SK-N-SH treated with all-trans-retinoic acid at 6 μM for 48 hours (cell line): ENCODE data around the gene S100A6.

Experiments
- ARNTL ChIP-seq: fragments of 450-650 bp; formaldehyde crosslinking; IDR thresholded peaks from 2 replicates; pipeline ENCODE4 v1.5.0; 2020; ENCODE audit warnings: low read depth, mild to moderate bottlenecking, moderate library complexity, borderline replicate concordance
- GLIS3 ChIP-seq: fragments of 250-450 bp; sonication (Bioruptor Pico); IDR thresholded peaks from 2 replicates; pipeline ENCODE4 v1.5.0; 2020; ENCODE audit warnings: mild to moderate bottlenecking, moderate library complexity
- ISL1 ChIP-seq: fragments of 250-450 bp; sonication (Bioruptor Pico); IDR thresholded peaks from 2 replicates; pipeline ENCODE4 v2.1.2; 2022; ENCODE audit warnings: mild to moderate bottlenecking, moderate library complexity
- RARB ChIP-seq: fragments of 250-450 bp; sonication (Bioruptor Pico); IDR thresholded peaks from 2 replicates; pipeline ENCODE4 v1.8.0; 2021; ENCODE audit warnings: mild to moderate bottlenecking, moderate library complexity
- TOX ChIP-seq: fragments of 250-450 bp; sonication (Bioruptor Pico); IDR thresholded peaks from 2 replicates; pipeline ENCODE4 v1.8.0; 2021; ENCODE audit warnings: mild to moderate bottlenecking, moderate library complexity, borderline replicate concordance
- ZC3H10 ChIP-seq: fragments of 250-450 bp; sonication (Bioruptor Pico); IDR thresholded peaks from 2 replicates; pipeline ENCODE4 v1.5.1; 2021; ENCODE audit warnings: mild to moderate bottlenecking, moderate library complexity
- ZFP3 ChIP-seq: fragments of 250-450 bp; sonication (Bioruptor Pico); IDR thresholded peaks from 2 replicates; pipeline ENCODE4 v1.5.0; 2020; ENCODE audit warnings: mild to moderate bottlenecking, moderate library complexity
- ZFP30 ChIP-seq: fragments of 450-650 bp; formaldehyde crosslinking; IDR thresholded peaks from 2 replicates; pipeline ENCODE4 v1.5.0; 2022; ENCODE audit warnings: mild to moderate bottlenecking, moderate library complexity
- ZNF565 ChIP-seq: fragments of 450-650 bp; formaldehyde crosslinking; conservative IDR thresholded peaks from 2 replicates; pipeline ENCODE4 v1.5.0; 2020; ENCODE audit warnings: low read depth, mild to moderate bottlenecking, moderate library complexity
- TF ChIP-seq, protein P1 (sequence below): fragments of 250-450 bp; sonication (Bioruptor Pico); IDR thresholded peaks from 2 replicates; pipeline ENCODE4 v1.5.1; 2021; ENCODE audit warnings: mild to moderate bottlenecking, moderate library complexity
- TF ChIP-seq, protein P2 (sequence below): fragments of 250-450 bp; sonication (Bioruptor Pico); IDR thresholded peaks from 2 replicates; pipeline ENCODE4 v1.8.0; 2020; ENCODE audit warnings: mild to moderate bottlenecking, moderate library complexity, borderline replicate concordance
- TF ChIP-seq, protein P3 (sequence below): fragments of 250-450 bp; sonication (Bioruptor Pico); IDR thresholded peaks from 2 replicates; pipeline ENCODE4 v1.5.1; 2020; ENCODE audit warnings: low read depth, mild to moderate bottlenecking, moderate library complexity

DNA sequence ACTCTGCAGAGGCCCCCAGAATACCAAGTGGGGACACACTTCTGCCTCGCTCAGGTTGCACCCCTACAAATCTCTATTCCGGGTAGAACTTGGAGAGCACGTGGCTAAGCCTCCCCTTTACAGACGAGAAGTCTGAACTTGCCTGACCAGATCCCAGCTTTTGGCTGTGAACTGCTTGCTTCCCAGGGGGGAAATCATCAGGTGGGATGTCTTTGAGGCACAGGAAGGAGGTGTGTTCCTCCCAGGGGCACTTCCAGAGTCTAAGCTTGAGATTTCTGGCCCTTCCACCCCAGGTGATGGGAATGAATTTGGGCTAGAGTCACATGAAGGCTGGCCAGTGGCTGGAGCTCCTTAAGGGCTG lies 14.6 kb upstream of the S100A6 start:
- TF ChIP-seq, protein P1, sequence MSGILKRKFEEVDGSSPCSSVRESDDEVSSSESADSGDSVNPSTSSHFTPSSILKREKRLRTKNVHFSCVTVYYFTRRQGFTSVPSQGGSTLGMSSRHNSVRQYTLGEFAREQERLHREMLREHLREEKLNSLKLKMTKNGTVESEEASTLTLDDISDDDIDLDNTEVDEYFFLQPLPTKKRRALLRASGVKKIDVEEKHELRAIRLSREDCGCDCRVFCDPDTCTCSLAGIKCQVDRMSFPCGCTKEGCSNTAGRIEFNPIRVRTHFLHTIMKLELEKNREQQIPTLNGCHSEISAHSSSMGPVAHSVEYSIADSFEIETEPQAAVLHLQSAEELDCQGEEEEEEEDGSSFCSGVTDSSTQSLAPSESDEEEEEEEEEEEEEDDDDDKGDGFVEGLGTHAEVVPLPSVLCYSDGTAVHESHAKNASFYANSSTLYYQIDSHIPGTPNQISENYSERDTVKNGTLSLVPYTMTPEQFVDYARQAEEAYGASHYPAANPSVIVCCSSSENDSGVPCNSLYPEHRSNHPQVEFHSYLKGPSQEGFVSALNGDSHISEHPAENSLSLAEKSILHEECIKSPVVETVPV (CRISPR knock-in tag), result no peak
- TF ChIP-seq RARB (CRISPR knock-in tag), result no peak
- no peak for TF ChIP-seq ISL1
- TF ChIP-seq ZFP30 (CRISPR knock-in tag), result no peak
- TF ChIP-seq ZNF565 (CRISPR knock-in tag), result no peak
- TF ChIP-seq ZFP3 (CRISPR knock-in tag), result no peak
- TF ChIP-seq, protein P2, sequence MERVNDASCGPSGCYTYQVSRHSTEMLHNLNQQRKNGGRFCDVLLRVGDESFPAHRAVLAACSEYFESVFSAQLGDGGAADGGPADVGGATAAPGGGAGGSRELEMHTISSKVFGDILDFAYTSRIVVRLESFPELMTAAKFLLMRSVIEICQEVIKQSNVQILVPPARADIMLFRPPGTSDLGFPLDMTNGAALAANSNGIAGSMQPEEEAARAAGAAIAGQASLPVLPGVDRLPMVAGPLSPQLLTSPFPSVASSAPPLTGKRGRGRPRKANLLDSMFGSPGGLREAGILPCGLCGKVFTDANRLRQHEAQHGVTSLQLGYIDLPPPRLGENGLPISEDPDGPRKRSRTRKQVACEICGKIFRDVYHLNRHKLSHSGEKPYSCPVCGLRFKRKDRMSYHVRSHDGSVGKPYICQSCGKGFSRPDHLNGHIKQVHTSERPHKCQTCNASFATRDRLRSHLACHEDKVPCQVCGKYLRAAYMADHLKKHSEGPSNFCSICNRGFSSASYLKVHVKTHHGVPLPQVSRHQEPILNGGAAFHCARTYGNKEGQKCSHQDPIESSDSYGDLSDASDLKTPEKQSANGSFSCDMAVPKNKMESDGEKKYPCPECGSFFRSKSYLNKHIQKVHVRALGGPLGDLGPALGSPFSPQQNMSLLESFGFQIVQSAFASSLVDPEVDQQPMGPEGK (CRISPR knock-in tag), result no peak
- TF ChIP-seq GLIS3 (CRISPR knock-in tag), result no peak
- TF ChIP-seq ARNTL, result no peak
- TF ChIP-seq, protein P3, sequence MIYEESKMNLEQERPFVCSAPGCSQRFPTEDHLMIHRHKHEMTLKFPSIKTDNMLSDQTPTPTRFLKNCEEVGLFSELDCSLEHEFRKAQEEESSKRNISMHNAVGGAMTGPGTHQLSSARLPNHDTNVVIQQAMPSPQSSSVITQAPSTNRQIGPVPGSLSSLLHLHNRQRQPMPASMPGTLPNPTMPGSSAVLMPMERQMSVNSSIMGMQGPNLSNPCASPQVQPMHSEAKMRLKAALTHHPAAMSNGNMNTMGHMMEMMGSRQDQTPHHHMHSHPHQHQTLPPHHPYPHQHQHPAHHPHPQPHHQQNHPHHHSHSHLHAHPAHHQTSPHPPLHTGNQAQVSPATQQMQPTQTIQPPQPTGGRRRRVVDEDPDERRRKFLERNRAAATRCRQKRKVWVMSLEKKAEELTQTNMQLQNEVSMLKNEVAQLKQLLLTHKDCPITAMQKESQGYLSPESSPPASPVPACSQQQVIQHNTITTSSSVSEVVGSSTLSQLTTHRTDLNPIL (CRISPR knock-in tag), result no peak
- TF ChIP-seq ZC3H10 (CRISPR knock-in tag), result no peak
- no peak for TF ChIP-seq TOX
